ENCODE data around the gene HSP90AB1. TPM values are rescaled to one million over a fixed set of nuclear protein-coding genes. Genes with fewer than 3 reads are reported as not detected.

Gene HSP90AB1
- polyA plus RNA-seq, 4 donors: 1,195 to 1,243 (median 1,222) TPM

DNA sequence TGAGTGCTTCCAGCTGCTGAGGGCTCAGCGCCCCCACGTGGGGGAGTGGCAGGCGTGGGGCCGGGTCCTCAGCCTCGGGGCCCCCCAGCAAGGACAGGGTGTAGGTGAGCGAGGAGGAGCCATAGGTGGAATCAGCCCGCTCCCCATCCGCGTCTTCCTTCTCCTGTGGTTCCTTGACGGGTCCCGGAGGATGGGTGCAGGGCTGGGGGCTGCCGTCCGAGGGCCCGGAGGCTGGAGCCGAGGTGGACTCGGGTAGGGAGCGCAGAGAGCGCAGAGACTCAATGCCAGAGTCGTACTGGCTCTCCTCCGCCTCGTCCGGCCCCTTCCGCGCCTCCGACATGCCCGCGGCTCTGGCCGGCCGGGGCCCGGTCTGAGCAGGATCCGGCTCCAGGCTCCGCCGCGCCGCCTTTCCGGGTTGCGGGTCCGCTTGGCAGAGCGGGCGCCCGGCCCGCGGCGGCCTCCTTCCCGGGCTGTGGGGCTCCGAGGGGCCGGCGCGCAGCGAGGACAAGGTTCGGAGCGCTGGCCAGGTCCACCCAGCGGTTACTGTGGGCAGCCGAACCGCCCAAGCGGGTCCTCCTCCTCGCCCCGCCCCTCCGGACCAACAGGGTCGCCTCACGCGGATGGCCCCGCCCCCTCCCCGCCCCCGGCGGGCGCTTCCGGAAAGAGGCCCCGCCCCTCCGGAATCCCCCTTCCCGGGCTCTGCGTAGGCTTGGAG lies 18.3 kb downstream of the HSP90AB1 start, which contains the start of gene NFKBIE:
NFKBIE (minus strand) TSS at position 545 of the 715 bp plus-strand sequence; CDS start at position 340, 205 bp downstream.
- DNase-seq (ENCODE audit: low read depth in 4 of 4, low spot score in 3 of 4): peak in 2 of 4 donors; percentile 83 to 90

DNA sequence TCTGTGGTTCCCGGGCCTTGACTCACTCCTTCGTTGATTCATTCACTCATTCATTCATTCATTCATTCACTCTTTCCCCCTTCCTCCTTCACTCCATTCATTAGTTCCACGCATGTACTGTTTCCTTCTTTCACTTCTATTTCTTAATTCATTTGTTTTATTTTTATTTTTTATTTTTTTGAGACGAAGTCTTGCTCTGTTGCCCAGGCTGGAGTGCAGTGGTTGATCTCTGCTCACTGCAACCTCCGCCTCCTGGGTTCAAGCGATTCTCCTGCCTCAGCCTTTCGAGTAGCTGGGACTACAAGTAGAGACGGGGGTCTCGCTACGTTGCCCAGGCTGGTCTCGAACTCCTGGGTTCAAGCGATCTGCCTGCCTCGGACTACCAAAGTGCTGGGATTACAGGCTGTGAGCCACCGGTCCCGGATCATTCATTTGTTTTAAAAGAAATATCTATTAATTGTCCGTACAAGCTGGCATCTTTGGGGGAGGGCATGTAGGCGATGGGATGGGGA lies 18.9 kb downstream of the HSP90AB1 start:
- no peak for DNase-seq (ENCODE audit: low read depth in 4 of 4, low spot score in 3 of 4)

DNA sequence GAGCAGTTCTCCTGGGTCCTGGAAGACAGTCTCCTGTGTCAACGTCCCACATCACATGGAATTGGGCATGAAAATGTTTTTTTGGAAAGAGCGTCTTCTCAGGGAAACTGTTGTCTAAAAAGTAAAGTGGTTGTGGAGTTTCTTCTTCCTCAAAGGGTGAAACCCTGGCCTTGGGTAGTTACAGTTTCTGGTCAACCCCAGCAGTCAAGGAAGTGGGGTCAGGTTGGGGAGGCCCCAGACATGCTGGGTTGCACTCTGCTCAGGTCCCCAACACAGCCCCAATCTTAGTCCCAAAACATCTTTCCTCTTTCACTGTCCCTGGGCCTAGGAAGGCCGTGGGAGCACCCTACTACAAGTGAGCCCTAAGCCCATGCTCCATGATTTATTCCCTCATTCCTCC lies 19.4 kb downstream of the HSP90AB1 start:
- no peak for DNase-seq (ENCODE audit: low read depth in 4 of 4, low spot score in 3 of 4)

- DNase-seq (ENCODE audit: low read depth in 4 of 4, low spot score in 3 of 4): no peak
These were observed 20.4 kb downstream of the HSP90AB1 start for GRCh38 chr6:44267252-44267651.

DNA sequence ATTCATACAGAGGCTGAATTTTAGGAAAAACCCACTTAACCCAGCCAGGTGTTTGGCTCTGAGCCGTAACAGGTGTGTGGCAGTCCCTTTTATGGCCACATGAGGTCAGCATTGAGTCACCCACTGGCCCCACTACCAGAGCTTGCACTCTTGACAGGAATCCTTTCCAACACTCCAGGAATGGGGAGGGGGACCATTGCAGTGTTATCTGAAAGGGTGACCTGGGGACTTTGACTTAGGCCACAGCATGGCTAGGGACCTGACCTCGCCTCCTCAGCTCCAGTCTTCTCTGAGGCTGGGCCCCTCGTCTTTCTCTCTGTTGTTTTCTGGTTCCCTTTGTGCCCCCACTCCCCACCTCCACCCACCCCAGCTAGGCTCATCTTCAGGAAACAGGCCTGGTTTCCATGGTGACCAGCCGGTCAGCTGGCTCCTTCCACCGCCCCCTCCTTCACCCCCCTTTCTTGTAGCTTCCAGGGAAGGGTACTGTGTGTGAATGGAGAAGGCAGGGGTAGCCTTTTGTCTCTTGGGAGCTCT lies 21.3 kb downstream of the HSP90AB1 start:
- DNase-seq (ENCODE audit: low read depth in 4 of 4, low spot score in 3 of 4): peak in 1 of 4 donors; percentile 45

- DNase-seq (ENCODE audit: low read depth in 4 of 4, low spot score in 3 of 4): no peak
These were observed 22.4 kb downstream of the HSP90AB1 start for GRCh38 chr6:44269178-44269920.

GRCh38 chr6:44269921-44270525 lies 23.1 kb downstream of the HSP90AB1 start, which contains the start of gene TMEM151B:
TSS of gene TMEM151B (plus strand) at chr6:44270450. CDS start at chr6:44270743, 293 bp downstream.
- DNase-seq (ENCODE audit: low read depth in 4 of 4, low spot score in 3 of 4): no peak

- no peak for DNase-seq (ENCODE audit: low read depth in 4 of 4, low spot score in 3 of 4)
These were observed 23.9 kb downstream of the HSP90AB1 start for GRCh38 chr6:44270526-44271405.

DNA sequence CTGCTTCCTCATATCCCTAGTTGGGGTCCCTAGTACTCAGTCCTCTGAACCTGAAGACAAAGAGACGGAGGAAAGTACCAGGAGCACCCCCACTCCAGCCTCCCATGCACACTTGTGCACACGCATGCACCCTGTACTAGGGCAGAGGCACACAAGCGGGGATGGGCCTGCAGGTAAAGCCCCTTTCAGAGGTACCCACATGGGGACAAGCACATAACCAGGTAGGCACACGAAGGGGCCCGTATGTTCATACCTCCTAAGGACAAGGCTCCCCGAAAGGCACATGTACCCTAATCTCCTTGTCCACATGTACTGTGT lies 24.5 kb downstream of the HSP90AB1 start:
- no peak for DNase-seq (ENCODE audit: low read depth in 4 of 4, low spot score in 3 of 4)

- no peak for DNase-seq (ENCODE audit: low read depth in 4 of 4, low spot score in 3 of 4)
These were observed 25.0 kb downstream of the HSP90AB1 start for GRCh38 chr6:44271914-44272313.

- DNase-seq (ENCODE audit: low read depth in 4 of 4, low spot score in 3 of 4): no peak
These were observed 25.6 kb downstream of the HSP90AB1 start for GRCh38 chr6:44272529-44272928.

- no peak for DNase-seq (ENCODE audit: low read depth in 4 of 4, low spot score in 3 of 4)
These were observed 26.2 kb downstream of the HSP90AB1 start for GRCh38 chr6:44272999-44273566.

- no peak for DNase-seq (ENCODE audit: low read depth in 4 of 4, low spot score in 3 of 4)
These were observed 26.7 kb downstream of the HSP90AB1 start for GRCh38 chr6:44273617-44274016.

- DNase-seq (ENCODE audit: low read depth in 4 of 4, low spot score in 3 of 4): no peak
These were observed 28.4 kb downstream of the HSP90AB1 start for GRCh38 chr6:44275271-44275748.

DNA sequence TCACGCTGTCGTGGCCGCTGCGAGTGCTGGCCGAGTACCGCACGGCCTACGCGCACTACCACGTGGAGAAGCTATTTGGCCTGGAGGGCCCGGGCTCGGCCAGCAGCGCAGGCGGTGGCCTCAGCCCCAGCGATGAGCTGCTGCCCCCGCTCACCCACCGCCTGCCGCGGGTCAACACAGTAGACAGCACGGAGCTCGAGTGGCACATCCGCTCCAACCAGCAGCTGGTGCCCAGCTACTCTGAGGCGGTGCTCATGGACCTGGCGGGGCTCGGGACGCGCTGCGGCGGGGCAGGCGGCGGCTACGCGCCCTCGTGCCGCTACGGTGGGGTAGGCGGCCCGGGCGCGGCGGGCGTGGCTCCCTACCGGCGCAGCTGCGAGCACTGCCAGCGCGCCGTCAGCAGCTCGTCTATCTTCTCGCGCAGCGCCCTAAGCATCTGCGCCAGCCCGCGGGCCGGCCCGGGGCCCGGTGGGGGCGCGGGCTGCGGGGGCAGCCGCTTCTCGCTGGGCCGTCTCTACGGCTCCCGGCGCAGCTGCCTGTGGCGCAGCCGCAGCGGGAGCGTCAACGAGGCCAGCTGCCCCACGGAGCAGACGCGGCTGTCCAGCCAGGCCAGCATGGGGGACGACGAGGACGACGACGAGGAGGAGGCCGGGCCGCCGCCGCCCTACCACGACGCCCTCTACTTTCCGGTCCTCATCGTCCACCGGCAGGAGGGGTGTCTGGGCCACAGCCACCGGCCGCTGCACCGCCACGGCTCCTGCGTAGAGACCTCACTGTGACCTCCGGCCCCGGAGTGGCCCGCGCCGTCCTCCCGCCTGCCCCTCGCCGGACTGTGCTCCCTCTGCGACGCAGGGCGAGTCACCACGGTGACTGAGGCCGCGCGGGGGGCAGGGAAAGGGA lies 29.1 kb downstream of the HSP90AB1 start:
- DNase-seq (ENCODE audit: low read depth in 4 of 4, low spot score in 3 of 4): no peak

- no peak for DNase-seq (ENCODE audit: low read depth in 4 of 4, low spot score in 3 of 4)
These were observed 30.1 kb downstream of the HSP90AB1 start for GRCh38 chr6:44276667-44277640.

GRCh38 chr6:44277763-44278162 lies 30.9 kb downstream of the HSP90AB1 start:
- no peak for DNase-seq (ENCODE audit: low read depth in 4 of 4, low spot score in 3 of 4)
